Measurements from ENCODE around the gene CSTF1. TPM values are rescaled to one million over a fixed set of nuclear protein-coding genes. Genes with fewer than 3 reads are reported as not detected.

CSTF1 gene
- total and polyA plus RNA-seq, 2 of the 8 experiments (the other 6 are each of a cell fraction or from before 2014, with no cell fraction given) = 59.4 to 83.5 TPM

DNA sequence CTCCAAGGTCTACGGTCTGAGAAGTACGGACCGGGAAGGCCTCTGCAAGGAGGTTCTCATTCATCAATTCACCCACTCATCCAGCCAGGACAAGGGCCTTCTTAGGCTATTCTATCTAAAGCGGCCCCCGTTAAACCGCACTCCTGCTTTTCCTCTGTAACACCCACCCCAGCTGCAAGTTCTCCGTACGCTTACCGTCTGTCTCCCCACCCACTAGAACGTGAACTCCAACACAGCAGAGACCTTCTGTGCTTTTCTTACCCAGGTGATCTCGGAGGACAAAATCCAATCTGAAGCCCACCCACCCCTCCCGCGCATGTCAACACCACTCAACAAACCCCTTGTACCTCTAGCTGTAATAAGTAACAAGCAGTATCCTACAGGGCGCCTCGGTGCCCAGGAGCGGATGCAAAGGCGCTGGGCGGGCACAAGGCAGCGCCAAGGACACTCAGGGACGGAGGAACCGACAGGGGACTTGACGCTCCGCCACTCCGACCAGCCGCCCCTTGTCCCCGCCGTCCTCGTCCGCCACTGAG is 781 bp upstream of the CSTF1 start:
- no peak overlapping the region for H3K14ac ChIP-seq (ENCODE audit: insufficient read length)
- peaks cover 28 to 80% of the 10 kb centered on the region in 2 experiments for H3K79me2 ChIP-seq (ENCODE audit: control insufficient read depth in 1 of 2, insufficient read depth in 2 of 2, low read length in 2 of 2)
- peaks cover 10% of the 10 kb centered on the region for H3K79me1 ChIP-seq (ENCODE audit: low read depth, low read length)
- H4K8ac ChIP-seq (ENCODE audit: extremely low read depth, insufficient read depth, low read length) = peak overlapping the region; percentile 96; the same call in 1 of the 2 replicates
- peak overlapping the region; percentile 33; the same call in 1 of the 2 replicates for H2AFZ ChIP-seq (ENCODE audit: low read length)
- peak overlapping the region; percentile 84 for H2BK5ac ChIP-seq (ENCODE audit: low read depth, low read length)
- POLR2A ChIA-PET (ENCODE audit: partially characterized antibody) = interaction anchor here (0.8 to 3.1 kb wide), 9 partner anchors 9 to 77 kb away, joined by 3 to 10 read pairs (median 6); partner anchors contain the start of genes FAM210B and RTF2
- peaks cover 3% of the 10 kb centered on the region for H3K23me2 ChIP-seq (ENCODE audit: low read depth, low read length)
- peak; percentile 68 for TF ChIP-seq KDM4A (IDR thresholded peaks at IDR 0.05; ENCODE audit: low read depth, low read length, severe bottlenecking)
- TF ChIP-seq RBBP5 (IDR thresholded peaks at IDR 0.05; ENCODE audit: borderline replicate concordance, low read depth, low read length) = 0 out of 2 replicates have a peak, but pooled peaks have one; percentile 15
- no peak for TF ChIP-seq YY1 (IDR thresholded peaks at IDR 0.05; ENCODE audit: low read depth, low read length)
- peak; percentile 62; the same call in 1 of the 2 replicates for TF ChIP-seq PHF8 (conservative IDR thresholded peaks at IDR 0.05; ENCODE audit: low read depth, low read length)
- TF ChIP-seq TAF1 (IDR thresholded peaks at IDR 0.05; ENCODE audit: low read depth, low read length) = no peak
- TF ChIP-seq POLR2A (IDR thresholded peaks at IDR 0.05; ENCODE audit: control extremely low read depth in 1 of 2, low read depth in 2 of 2, low read length in 2 of 2) = no peak; a peak in 1 of 3 replicates
- 0 out of 4 replicates have a peak, but pooled peaks of 1 of the 2 experiments have one; percentile 6 for TF ChIP-seq SIN3A (conservative IDR thresholded peaks at IDR 0.05 in 1 of 2, IDR thresholded peaks at IDR 0.05 in 1 of 2; ENCODE audit: low read depth in 1 of 2, low read length in 2 of 2)
- no peak for TF ChIP-seq CHD2 (IDR thresholded peaks at IDR 0.05; ENCODE audit: low read length)
- no peak for TF ChIP-seq RAD21 (IDR thresholded peaks at IDR 0.05 in 1 of 2, conservative IDR thresholded peaks at IDR 0.05 in 1 of 2; ENCODE audit: low read depth in 2 of 2, low read length in 2 of 2)
- H4K91ac ChIP-seq (replicated peaks; ENCODE audit: insufficient read length, low read length) = peak overlapping the region; percentile 95
- H3K27ac ChIP-seq (ENCODE audit: low read depth, low read length) = peak overlapping the region; percentile 60; the same call in 1 of the 2 replicates
- H3K4me2 ChIP-seq (ENCODE audit: insufficient read depth in 1 of 2, low read depth in 2 of 2, low read length in 2 of 2) = peak overlapping the region; percentile 97
- H3K36me3 ChIP-seq (ENCODE audit: control insufficient read depth in 2 of 4, insufficient read depth in 4 of 4, low read length in 3 of 4) = peaks cover 11 to 45% (median 36%) of the 10 kb centered on the region in 4 experiments
- H2BK120ac ChIP-seq (replicated peaks; ENCODE audit: low read depth, low read length) = no peak overlapping the region
- H3K4me3 ChIP-seq (ENCODE audit: extremely low read depth in 1 of 4, insufficient read depth in 2 of 4, low read depth in 3 of 4, low read length in 4 of 4) = peak overlapping the region; percentile 88 to 99 (median 98)
- peaks cover 4 to 10% of the 10 kb centered on the region in 2 experiments for H4K20me1 ChIP-seq (replicated peaks in 1 of 2; ENCODE audit: control insufficient read depth in 1 of 2, insufficient read depth in 2 of 2, low read length in 2 of 2)
- H4K5ac ChIP-seq (ENCODE audit: insufficient read length, low read depth, low read length) = peak overlapping the region; percentile 87
- WGBS, 2 experiments (ENCODE audit: extremely low coverage in 1 of 2, insufficient coverage in 1 of 2, insufficient read length in 1 of 2, insufficient replicate concordance in 2 of 2, low coverage in 1 of 2, low lambda C conversion rate in 2 of 2, missing lambda C conversion rate in 1 of 2) = 5% methylated on average over 29 of the region's 29 CpGs; no CpG with 5 or more reads in 1 of the 2 experiments
- CTCF ChIA-PET (ENCODE audit: partially characterized antibody) = interaction anchor here (0.6 to 1.2 kb wide), 4 partner anchors 9 to 1883 kb away, joined by 3 to 4 read pairs (median 3); no protein-coding TSS in a partner anchor
- no peaks in the 10 kb centered on the region for H3K27me3 ChIP-seq (replicated peaks in 1 of 4; ENCODE audit: control insufficient read depth in 3 of 4, extremely low read depth in 1 of 4, insufficient read depth in 3 of 4, low read length in 3 of 4)
- no peak overlapping the region for H2BK15ac ChIP-seq (ENCODE audit: low read length)
- H2AK5ac ChIP-seq (ENCODE audit: low read depth, low read length) = no peak overlapping the region
- no peak overlapping the region; the same call in 1 of the 2 replicates for H2BK12ac ChIP-seq (ENCODE audit: low read depth, low read length)
- H3K9me3 ChIP-seq (ENCODE audit: insufficient read depth in 2 of 2, low read depth in 1 of 2, low read length in 1 of 2) = no peaks in the 10 kb centered on the region
- H3K4ac ChIP-seq (replicated peaks; ENCODE audit: insufficient read length, low read depth, low read length) = peak overlapping the region; percentile 40
- no peak for FAIRE-seq
- DNase-seq (ENCODE audit: low read depth in 1 of 2, low spot score in 2 of 2) = no peak
- H2BK20ac ChIP-seq (ENCODE audit: low read length) = no peak overlapping the region
- H3K18ac ChIP-seq (ENCODE audit: extremely low read depth, low read length) = no peak overlapping the region
- no peak overlapping the region for H3K23ac ChIP-seq (ENCODE audit: insufficient read length)
- peaks cover 3 to 7% (median 4%) of the 10 kb centered on the region in 4 experiments; a peak in 5 of 7 replicates for H3K4me1 ChIP-seq (replicated peaks in 1 of 4; ENCODE audit: control insufficient read depth in 3 of 4, insufficient read depth in 4 of 4, low read length in 3 of 4)
- H3K56ac ChIP-seq (replicated peaks; ENCODE audit: insufficient read length, low read depth, low read length) = peak overlapping the region; percentile 33
- H3K9ac ChIP-seq (replicated peaks in 1 of 4; ENCODE audit: extremely low read depth in 1 of 4, low read depth in 3 of 4, low read length in 3 of 4) = peak overlapping the region; percentile 80 to 91 (median 86)
